Suprapubic skin (tissue), 4 donors: ENCODE measurements around the gene MICAL2.

Source experiments
- POLR2A ChIP-seq, 2 donors: fragments of 450-650 bp; IDR thresholded peaks; one replicate each; pipeline ENCODE4 v1.6.1; 2017; ENCODE audit warnings: antibody characterized with exemption in 2 of 2, mild to moderate bottlenecking in 2 of 2, moderate library complexity in 2 of 2
- POLR2AphosphoS5 ChIP-seq, 3 donors: sonication (generic); formaldehyde crosslinking; IDR thresholded peaks; one replicate each; pipeline ENCODE4 v1.6.1; 2017; ENCODE audit warnings: antibody characterized with exemption in 3 of 3
- TF ChIP-seq, protein P1 (sequence below), 2 donors: fragments of 200-600 bp in 1 of 2; fragments of 450-650 bp in 1 of 2; sonication (generic) in 1 of 2; IDR thresholded peaks; one replicate each; pipeline ENCODE4 v1.5.1; 2016 to 2019; ENCODE audit warnings: antibody characterized with exemption in 2 of 2, mild to moderate bottlenecking in 1 of 2, moderate library complexity in 1 of 2

DNA sequence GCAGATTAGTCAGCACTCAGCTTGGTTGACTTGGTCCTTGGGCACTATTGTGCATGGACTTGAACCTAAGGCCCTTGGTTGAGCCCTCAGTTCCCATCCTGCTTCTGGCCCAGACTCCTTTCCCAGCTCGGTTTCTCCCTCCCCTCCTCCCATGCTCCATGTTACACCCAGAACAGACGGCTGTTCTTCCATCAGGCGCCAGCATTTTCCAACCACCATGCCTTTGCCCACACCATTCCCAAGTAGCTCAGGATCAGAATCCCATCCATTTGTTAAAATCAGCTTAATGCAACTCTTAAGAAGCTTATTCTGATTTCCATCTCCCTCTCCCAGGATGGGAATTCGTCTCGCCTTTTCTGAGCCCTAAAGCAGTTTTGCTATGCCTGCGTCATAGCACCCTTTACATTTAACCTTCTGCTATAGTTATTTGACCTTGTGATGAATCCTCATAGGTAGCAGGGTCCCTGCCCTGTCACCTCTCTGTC lies 110.7 kb downstream of the MICAL2 start:
- TF ChIP-seq POLR2AphosphoS5 (IDR thresholded peaks at IDR 0.05) (no peak), POLR2A (IDR thresholded peaks at IDR 0.05) (no peak)
- TF ChIP-seq, protein P1, sequence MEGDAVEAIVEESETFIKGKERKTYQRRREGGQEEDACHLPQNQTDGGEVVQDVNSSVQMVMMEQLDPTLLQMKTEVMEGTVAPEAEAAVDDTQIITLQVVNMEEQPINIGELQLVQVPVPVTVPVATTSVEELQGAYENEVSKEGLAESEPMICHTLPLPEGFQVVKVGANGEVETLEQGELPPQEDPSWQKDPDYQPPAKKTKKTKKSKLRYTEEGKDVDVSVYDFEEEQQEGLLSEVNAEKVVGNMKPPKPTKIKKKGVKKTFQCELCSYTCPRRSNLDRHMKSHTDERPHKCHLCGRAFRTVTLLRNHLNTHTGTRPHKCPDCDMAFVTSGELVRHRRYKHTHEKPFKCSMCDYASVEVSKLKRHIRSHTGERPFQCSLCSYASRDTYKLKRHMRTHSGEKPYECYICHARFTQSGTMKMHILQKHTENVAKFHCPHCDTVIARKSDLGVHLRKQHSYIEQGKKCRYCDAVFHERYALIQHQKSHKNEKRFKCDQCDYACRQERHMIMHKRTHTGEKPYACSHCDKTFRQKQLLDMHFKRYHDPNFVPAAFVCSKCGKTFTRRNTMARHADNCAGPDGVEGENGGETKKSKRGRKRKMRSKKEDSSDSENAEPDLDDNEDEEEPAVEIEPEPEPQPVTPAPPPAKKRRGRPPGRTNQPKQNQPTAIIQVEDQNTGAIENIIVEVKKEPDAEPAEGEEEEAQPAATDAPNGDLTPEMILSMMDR (IDR thresholded peaks at IDR 0.05) = no peak
